Suppressor macrophage (primary cell): ENCODE data around the gene KIF26A.

ENCODE experiments used
- DNase-seq, 4 experiments: peaks; one replicate each; pipeline ENCODE4 v3.0.0-alpha.2; 2020 to 2022

The KIF26A gene

DNA sequence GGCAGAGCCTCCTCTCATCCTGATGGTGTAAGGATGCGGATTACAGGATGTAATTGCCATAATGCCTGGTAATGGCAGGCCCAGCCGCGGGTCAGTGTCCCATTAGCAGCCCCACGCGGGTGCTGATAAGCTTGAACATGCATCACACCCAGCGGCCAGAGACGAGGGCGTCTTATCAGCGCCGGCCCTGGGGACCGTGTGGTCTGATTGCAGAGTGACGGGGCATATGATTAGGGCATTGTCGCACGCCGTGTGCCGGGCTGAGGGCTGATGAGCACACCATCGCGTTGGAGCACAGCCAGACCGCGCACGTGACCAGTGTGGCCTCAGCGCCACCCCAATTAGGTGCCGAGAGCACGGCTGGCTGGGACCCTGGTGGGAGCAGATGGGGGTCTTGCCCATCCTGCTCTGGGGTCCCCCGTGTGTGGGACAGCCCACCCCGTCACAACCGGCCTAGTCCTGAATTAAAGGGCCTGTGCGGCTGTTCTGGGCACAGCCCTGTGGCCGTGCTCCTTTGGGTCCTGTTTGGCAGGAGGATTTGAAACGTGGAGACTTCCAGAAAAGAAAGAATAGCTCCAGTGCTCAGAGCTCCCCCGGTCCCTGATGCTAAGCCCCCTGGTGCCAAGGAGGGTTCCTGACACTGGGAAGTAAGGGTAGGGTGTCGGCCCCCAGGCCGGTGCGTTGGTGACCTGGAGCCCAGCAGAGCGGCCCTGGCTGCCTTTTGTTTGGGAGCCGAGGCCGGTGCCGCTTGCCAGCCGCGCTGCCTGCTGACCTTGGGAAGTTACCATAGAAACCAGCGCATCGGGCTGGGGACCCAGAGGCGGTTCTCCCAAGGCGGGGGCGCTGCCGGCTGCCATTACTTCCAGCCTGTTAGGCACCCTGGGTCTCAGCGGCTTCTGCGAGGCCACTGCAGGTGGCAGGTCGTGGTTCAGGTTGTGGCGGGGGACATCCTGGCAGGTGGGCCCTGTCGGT lies 20.7 kb downstream of the KIF26A start:
- no peak for DNase-seq

DNA sequence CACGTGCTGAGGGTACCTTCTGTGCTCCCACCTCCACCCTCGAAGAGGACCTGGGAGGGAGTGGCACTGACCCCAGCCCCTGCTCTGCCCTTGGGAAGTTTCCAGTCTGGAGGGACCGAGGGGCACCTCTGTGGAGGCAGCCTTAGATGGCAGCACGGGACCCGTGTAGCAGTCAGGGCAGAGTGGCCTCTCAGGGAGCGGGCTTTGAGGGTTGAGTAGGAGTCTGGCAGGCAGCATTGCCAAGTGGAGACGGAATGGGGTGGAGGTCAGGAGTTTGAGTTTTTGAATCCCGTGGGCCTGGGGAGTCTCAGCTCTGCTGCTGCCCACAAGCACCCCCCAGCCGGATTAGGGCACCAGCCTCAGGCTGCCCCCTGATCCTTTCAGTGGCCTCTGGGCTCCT lies 21.6 kb downstream of the KIF26A start:
- DNase-seq = no peak

DNA sequence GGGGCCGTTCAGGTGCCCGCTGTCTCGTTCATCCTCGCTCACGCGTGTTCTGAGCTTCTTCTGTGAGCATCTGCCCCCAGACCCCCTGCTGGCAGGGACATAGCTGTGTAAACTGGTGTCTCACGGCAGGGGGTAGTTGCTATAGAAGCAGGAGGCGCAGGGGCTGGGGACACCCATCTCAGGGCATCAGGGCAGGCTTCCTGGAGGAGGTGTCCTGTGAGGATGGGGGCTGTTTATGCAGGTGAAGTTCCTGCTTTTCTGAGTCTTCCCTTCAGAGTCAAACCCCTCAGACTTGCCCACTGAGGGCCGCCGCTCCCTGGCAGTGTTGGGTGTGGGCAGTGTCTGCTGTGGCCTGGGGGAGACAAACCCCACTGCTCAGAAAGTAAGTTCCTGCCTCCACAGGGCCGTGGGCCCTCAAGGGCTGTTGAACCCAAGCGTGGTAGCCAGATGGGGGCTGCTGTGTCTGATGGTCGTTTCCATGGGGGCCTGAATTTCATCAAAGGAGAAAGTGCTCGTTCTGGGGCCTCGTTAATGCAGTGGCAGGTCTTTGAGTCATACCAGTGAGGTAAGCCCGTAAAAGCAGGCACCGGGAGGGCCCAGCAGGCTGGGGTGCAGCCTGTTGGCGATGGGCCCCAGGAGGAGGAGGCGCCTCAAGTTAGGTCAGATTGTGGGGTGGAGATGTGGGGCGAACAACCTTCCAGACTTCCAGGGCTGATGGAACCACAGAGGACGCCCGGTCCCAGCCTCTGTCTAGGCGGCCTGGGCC lies 23.4 kb downstream of the KIF26A start:
- no peak for DNase-seq

DNA sequence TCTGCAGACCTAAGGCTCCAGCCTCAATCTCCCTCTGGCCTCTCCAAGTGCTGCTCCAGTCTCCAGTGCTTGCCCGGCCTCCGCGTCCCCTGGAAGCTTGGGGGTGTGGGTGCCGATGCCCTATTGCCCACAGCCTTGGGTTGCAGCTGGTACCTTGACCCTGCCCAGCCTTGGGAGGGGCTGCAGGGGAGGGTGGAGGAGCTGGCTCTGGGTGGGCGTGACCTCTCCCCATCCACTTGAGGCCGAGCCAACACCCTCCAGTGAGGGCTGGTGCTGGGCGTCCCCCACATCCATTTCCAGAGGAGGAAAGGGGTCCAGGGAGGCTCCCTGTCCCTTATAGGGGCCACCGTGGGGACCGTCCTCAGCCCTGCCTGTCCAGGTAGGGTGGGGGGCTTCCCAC lies 24.1 kb downstream of the KIF26A start:
- DNase-seq = no peak

DNA sequence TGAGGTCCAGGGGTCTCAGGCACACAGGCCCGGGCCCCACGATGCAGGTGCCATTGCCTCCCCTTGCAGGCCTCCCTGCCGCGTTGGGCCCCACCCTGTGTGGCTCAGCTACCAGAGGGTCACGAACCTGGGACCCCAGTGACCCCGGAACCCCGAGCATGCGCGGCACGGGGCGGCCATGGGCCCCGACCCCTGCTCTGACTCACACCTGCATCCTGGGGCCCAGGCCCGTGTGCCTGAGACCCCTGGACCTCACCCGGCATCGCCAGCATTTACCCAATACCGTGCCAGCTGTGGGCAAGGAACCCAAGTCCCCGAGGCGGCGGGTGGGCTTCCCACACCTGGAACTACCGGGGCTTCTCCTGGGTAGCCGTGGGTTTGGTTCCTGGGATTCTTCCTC lies 25.2 kb downstream of the KIF26A start:
- no peak for DNase-seq

DNA sequence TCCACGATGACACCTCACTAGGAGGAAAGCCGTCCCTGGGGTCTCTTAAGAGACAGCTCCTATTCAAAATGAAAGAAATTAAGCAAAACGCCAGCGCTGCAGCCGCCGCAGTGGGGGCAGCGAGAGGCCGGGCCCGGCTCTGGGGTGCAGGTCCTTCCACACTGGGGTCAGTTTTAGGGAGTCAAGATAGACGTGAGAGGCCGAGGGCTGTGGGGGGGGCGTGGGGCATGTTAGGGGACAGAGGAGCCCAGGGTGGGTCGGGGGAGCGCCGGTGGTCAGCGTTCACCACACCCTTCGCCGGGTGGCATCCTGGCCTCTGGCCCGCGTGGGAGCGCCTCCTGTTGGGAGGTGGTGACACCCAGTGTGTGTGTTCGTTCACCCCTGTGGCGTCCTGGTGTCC lies 25.7 kb downstream of the KIF26A start:
- no peak for DNase-seq

DNA sequence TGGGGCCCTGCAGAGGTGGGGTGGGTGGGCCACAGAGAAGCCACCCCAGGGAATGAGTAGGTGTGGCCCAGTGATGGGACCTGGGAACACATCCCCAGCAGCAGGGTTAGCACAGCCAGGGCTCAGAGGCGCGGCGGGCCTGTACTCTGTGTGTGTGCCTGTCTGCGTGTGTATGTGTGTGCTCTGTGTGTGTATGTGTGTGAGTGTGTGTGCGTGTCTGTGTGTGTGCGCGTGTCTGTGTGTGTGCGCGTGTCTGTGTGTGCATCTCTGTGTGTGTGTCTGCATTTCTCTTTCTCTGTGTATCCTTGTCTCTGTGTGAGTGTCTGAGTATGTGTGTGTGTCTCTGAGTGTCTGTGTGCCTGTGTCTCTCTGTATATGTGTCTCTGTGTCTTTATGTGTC lies 26.1 kb downstream of the KIF26A start:
- no peak for DNase-seq

DNA sequence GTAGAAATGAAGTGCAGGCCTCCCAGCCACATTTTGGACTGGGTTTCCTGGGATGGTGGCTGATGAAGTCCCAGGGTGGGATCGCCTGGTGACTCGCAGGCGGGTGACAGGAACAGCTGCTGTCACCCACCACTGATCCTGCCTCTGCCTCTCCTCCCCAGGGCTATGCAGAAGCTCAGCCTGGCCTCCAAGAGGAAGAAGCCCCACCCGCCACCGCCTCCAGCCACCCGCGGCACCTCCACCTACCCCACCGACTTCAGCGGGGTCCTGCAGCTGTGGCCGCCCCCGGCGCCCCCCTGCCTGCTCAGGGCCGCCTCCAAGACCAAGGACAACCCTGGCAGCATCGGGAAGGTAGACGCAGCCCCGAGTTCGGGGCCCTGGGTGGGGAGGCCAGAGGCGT lies 28.3 kb downstream of the KIF26A start:
- no peak for DNase-seq

DNA sequence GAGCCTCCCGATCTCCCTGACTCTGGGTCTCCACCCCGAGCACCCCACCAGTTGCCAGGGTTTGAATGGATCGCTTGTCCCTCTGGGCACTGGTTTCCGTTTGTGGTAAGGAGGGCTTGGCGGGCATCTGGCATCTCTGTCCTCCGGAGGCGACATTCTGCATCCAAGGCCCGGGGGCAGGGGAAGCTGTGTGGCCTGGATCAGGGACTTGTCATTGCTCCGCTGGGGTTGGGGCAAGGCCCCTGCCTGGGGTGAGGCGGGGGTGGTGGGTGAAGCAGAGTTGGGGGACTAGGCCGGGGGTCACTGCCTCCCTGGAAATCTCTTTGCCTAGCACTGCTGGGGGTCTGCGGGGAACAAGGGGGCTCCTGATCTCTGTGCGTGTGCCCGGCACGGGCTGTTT lies 30.2 kb downstream of the KIF26A start:
- no peak for DNase-seq

DNA sequence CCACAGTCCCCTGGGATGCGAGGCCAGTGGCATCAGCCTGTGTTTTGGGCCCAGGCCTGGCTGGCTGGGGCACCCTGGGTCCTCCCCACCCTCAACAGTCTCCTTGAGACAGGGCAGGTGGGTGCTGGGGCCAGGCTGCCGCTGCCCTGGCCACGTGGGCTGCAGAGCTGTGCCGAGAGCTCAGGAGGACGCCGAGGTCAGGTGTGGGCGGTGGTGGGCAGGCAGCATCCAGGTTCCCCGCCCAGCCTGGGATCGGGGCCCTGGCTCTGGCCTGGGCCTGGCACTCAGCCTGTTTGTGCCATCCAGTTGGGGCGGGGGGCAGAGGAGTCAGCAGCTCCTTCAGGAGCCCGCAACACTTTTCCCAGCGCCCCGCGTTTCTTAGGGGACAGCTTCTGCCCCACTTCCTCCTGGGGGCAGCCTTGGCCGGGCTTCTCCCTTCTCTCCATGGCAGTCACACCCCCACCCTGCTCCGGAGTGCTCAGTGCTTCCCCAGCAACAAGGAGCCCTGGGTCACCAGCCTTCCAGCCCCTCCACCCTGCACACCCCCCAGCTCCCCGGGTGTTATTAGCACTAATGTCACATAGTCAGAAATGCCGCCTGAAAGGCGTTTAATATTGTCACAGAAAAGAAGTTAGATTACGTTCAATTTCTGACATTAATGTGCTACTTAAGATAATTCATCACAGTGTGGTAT lies 30.8 kb downstream of the KIF26A start:
- no peak for DNase-seq

DNA sequence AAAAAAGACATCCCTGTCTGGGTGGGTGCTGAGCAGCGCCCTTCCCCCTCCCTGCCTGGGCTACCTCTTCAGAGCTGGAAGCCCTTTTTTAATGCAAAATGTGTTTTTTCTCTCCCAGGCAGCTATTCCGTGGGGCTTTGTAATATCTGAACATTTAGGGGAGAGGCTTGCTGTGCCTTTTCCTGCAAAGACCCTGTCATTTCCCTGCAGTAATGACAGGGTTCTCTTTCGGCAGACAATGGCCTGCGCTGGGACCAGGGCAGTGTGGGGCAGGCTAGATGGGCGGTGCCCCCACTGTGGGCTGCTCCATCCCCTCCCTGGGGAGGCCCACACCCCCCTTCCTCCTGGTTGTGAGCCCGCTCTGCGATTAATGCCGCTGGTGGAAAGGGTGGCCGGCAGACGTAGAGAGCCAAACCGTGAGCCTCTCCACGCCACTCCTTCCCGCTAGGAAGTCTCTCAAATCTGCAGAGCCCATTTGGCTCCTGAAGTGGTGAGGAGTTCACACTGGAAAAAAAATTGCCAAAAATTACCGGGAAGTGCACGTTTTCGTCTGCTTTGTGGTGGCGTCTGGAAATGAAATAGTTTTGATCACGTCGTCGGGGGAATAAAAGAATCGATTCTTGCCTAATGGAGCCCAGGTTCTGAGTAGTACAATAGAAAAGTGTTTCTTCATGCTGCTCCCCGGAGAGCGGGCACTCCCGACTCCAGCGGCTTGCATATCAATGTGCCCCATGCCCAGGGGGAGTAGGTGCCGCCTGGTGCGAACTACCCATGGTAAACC lies 31.5 kb downstream of the KIF26A start:
- no peak for DNase-seq

DNA sequence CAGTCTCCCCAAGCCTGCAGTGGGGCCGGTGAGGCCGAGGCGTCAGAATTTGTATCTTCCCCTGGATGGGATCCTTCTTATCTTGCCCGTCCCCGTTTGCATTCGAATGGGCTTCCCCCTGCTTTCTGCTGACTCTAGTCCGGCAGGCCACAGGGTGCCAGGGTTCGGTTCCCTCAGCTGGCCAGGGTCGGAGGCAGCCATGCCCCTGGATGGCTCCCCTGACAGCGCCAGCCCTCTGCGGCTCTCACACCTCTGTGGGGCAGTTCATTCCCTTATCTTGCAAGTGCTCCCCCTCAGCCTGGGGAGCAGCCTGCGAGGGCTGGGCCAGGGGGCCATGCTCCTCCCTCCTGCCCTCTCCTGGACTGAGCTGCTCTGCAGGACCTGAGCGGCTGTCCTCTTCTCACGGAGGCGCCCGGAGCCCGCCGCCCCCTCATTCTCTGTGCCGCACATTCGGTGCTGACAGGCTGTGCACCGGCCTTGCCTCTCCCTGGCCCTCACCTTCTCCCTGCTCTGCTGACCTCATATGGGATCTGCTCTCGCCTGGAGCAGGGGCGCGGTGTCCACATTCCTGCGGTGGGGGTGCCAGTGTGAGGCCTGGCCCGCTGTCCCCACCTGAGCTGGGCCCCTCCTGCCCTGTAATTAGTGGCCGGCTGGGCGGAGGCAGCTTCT lies 32.8 kb downstream of the KIF26A start:
- DNase-seq = no peak

DNA sequence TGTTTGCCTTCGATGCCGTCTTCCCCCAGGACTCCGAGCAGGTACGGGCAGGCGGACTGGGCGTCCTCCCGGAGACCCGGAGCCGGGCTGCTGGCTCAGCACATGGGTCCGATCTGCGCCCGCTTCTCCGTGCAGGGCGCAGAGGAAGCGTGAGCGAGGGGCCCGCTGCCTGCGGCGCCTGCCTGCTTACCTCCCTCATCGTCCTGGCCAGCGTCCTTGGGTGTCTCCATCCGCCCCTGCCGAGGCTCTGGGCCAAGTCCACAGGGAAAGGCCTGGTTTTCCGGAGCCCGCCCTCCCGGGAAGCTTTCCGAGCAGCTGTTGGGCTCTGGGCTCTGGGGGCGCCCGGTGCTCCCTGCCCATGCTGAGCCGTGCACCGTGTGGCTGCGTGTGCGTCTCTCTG lies 33.5 kb downstream of the KIF26A start:
- no peak for DNase-seq

DNA sequence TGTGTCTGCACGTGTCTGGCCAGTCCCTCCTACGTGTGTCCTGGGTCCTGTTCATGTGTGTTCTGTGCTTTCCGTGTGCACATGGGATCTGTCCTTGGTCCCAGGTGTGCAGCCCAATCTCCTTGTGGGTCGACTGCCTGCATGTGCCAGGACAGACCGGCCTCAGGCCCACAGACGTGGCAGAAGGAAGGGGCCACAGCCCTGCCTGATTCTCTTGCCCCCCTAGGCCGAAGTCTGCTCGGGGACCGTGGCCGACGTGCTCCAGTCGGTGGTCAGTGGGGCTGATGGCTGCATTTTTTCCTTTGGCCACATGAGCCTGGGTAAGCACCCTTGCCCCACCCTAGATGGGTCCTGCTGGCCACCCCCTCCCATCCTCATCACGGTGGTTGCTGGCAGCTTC lies 34.0 kb downstream of the KIF26A start:
- DNase-seq = no peak

DNA sequence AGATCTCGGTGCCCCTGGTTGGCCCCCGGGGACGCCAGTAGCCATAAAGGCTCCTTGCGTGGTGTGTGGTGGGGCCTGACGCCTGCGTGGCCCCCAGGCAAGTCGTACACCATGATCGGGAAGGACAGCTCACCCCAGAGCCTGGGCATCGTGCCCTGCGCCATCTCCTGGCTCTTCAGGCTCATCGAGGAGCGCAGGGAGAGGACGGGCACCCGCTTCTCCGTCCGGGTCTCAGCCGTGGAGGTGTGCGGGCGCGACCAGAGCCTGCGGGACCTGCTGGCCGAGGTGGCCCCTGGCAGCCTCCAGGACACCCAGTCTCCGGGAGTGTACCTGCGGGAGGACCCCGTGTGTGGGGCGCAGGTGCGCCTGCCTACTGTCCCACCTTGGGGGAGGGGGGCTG lies 34.5 kb downstream of the KIF26A start:
- no peak for DNase-seq

DNA sequence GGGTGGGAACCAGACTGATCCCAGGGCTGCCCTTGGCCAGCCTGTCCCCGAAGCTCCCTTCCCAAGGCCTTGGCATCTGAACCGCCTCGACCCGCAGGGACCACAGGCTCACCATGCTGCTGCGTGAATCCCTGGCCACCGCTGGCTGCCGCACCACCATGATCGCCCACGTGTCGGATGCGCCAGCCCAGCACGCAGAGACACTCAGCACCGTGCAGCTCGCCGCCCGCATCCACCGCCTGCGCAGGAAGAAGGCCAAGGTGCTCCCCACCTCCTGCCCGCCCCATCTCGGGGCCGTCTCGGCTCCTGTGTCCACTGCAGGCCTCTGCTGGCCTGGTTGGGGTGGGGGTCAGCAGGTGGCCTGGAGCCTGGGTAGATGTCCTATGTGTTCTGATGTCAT lies 35.7 kb downstream of the KIF26A start:
- no peak for DNase-seq

DNA sequence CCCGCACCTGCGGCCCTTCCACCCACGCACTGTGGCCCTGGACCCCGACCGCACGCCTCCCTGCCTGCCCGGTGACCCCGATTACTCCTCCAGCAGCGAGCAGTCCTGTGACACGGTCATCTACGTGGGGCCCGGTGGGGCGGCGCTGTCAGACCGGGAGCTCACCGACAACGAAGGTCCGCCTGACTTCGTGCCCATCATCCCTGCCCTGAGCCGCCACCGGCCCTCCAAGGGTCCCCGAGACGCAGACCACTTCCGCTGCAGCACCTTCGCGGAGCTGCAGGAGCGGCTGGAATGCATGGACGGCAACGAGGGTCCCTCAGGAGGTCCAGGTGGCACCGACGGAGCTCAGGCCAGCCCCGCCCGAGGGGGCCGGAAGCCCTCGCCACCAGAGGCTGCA lies 36.7 kb downstream of the KIF26A start:
- no peak for DNase-seq

DNA sequence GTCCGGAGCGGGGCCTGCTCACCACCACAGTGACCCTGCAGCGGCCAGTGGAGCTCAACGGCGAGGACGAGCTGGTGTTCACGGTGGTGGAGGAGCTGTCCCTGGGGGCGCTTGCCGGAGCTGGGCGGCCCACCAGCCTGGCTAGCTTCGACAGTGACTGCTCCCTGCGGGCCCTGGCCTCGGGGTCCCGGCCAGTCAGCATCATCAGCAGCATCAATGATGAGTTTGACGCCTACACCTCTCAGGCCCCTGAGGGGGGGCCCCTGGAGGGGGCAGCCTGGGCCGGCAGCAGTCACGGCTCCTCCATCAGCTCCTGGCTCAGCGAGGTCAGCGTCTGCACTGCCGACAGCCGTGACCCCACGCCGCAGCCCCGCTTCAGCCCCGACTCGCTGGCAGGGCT lies 37.4 kb downstream of the KIF26A start:
- DNase-seq = no peak

DNA sequence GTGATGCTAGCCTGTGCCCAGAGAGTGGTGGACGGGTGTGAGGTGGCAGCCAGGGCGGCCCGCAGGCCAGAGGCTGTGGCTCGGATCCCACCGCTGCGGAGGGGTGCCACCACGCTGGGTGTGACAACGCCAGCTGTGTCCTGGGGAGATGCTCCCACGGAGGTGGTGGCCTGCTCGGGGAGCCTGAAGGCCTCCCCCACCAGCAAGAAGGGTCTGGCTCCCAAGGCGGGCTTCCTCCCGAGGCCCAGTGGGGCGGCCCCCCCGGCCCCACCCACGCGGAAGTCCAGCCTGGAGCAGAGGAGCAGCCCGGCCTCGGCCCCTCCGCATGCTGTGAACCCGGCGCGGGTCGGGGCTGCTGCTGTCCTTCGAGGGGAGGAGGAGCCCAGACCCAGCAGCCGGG lies 38.2 kb downstream of the KIF26A start:
- no peak for DNase-seq

DNA sequence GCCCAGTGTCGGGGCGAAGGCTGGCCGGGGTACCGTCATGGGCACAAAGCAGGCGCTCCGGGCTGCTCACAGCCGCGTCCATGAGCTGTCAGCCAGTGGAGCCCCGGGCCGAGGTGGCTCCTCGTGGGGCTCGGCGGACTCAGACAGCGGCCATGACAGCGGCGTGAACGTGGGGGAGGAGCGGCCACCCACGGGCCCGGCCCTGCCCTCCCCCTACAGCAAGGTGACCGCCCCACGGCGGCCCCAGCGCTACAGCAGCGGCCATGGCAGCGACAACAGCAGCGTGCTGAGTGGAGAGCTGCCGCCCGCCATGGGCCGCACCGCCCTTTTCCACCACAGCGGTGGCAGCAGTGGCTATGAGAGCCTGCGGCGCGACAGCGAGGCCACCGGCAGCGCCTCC lies 39.0 kb downstream of the KIF26A start:
- no peak for DNase-seq

DNA sequence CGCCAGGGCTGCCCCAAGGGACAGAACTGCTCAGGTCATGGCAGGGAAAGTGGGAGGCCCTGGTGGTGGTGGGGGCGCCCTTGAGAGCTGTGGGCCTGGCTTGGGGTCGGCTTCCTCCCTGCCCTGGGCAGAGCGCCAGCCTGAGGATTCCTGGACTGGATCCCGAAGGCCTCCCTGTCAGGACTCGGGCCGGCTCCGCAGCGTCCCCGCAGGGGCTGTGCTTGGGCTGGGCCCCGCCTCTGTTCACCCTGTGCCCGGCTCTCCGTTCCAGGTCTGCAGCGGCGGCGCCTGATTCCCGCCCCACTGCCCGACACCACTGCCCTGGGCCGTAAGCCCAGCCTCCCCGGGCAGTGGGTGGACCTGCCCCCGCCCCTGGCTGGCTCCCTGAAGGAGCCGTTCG lies 39.9 kb downstream of the KIF26A start:
- DNase-seq = no peak

DNA sequence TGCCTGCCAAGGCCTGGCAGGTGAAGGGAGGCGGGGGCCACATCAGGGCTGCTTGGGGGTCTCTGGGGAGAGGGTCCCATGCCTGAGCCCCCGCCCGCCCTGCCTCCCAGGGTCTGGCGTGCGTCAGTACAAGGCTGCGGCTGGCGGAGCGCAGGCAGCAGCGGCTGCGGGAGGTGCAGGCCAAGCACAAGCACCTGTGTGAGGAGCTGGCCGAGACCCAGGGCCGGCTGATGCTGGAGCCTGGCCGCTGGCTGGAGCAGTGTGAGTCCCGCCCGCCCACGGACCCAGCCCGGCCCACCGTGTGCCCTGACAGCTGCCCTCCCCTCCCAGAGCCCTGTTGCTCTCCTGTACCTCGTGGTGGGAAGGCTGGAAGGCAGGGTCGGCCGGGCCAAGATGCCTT lies 40.7 kb downstream of the KIF26A start:
- no peak for DNase-seq
